HG02798 (cell line): Measurements from ENCODE around the gene HMX1.

ENCODE experiments used
- ATAC-seq: cut with Tn5 transposase; IDR thresholded peaks from one replicate; pipeline ENCODE4 v1.9.1; 2021; ENCODE audit warnings: mild to moderate bottlenecking; ENCODE audit not compliant: unreplicated experiment, poor library complexity

Gene HMX1

DNA sequence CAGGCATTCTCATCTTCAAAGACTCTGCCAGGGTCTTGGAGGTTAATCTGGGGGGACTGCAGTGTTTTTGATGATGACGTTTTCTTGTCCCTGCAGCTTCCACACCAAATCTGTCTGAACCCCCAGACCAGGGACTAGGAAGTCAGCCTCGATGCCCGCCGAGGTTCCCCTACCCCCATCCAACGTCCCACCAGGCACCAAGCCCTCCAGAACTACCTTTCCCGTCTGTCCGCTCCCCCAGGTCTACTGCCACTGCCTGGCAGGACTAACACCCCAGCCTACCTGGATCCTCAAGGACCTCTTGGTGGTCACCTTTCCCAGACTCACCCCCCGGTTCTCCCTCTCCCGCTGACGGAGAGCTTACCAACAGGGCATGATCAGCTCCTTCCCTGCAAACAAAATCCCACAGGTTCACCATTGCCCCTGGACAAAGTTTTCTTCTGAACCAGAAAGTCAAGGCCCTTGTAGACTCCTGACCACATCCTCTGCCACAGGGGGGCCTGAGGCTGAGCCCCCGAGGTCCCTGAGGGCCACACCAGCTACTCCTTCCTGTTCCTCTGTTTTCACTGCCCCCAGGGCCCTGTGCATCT is 40.9 kb downstream of the HMX1 start:
- no peak for ATAC-seq

DNA sequence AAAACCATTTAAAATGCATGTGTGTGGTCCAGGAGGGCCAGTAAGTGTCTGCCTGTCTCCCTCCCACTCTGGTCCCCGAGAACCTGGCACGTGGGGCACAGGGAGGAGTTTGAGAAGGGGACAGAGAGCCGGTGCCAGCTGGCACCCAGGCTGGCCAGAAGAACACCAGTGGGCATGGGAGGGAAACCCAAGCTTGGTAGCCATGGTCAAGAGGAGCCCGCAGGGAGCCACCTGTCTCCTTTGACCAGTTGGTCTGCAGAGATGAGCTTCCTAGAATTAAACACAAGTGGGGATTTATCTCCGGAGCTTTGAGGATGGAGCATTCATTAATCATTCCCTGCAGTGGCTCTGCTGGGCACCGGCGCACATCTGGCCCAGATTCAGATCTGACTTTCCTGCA is 41.6 kb downstream of the HMX1 start:
- ATAC-seq = no peak

DNA sequence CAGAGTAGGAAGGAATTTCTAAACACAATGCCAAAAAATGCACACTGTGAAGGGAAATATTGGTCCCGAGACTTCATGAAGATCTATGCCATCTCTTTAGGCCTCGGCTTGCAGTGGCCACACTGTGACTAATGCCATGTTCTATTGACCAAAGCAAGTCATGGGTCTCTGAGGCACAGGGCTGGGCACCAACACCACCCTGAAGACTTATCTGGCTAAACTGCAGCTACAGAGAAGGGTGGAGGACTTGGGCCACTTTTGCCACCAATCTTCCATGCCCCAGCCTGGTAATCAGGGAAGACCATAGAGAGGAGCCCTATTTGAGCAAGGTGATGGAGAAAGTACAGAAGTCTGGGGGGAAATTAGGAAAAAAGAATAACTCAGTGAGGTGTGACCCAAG is 42.1 kb downstream of the HMX1 start:
- ATAC-seq = no peak

DNA sequence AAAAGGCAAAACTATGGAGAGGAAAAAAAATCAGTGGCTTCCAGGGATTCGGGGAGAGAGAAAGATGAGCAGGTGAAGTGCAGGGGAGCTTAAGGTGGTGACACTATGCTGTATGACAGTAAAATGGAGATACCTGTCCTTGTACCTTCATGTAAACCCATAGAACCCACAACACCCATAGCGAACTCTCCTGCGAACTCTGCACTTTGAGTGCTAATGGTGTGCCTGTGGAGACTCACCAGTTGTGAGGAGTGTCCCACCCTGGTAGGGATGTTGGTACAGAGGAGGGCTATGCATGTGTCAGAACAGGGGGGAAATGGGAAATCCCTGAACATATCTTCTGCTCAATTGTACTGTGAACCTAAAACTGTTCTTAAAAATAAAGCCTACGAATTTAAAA is 42.8 kb downstream of the HMX1 start:
- ATAC-seq = no peak

DNA sequence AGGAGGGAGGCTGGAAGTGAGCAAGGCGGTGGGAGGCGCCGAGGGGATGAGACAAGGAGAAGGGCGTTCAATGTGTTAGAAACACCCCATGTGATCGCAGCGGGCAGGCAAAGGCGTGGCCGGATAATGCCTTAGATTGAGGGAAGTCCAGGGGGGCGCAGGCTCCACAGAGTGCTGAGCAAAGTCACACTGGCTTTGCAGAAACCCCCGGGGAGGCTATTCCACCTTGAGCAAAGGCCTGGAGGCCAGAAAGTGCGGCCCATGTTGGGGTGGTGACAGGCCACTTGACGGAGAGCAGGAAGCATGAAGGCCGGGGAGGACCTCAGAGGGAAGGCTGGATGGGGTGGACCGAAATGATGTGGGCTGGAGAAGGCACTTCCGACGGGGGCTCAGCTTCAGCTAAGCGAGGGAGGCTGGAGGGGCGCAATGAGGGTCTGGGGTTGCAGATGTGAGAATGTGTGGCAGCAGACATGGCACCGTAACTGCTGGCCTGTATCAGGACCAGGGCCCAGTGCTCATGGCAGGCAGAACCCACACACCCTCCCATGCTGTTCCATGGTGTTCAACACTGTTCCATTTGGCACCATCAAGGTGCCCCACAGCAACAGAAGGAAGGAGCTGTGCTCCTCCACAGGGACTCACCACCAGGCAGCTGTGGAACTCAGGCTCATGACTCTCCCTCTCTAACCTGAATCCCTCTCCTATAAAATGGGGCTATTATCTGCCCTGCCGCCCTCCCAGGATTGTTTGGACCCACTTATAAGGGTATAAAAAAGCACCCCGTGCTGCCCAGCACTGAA is 50.3 kb downstream of the HMX1 start:
- ATAC-seq = no peak

DNA sequence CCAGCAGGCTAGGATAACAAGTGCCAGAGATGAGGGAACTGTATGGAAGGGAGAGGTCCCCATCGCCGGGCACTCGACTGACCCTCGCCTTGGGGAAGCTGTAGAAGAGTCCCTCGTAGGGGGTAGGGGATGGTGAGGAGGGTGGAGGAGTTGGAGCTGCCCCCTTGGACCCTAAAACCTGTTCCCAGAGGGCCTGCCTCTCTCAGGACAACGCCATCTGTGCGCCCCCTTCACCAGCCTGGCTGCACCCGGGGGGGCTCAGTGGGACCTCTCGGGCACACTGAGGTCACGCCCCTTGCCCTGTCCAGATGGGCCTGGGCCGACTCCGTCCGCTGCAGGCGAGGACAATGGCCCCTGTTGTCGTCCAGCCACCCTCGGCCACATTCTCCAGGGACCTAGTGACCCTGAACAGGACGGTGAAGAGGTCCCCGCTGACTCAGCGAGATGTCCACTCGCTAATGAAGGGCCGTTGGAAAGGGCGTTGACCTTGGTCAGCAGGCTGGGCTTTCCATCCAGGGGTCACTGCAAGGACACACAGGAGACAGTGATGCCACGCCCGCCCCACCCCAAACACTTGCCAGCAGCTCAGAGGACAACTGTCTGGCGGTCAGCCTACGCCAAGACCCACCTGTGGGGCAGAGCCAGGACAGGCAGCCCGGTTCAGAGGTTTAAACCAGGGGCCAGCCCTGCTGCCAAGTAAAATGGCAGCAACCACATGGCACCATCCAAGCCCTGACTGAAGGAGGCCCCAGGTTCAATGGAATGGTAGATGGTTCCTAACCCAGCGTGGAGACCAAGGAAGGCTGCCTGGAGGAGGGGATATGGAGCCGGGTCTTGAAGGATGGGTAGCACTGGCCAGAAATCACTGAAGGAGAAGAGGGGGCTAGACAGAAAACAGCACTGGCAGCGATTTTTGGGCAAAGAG is 51.2 kb downstream of the HMX1 start:
- ATAC-seq = no peak

DNA sequence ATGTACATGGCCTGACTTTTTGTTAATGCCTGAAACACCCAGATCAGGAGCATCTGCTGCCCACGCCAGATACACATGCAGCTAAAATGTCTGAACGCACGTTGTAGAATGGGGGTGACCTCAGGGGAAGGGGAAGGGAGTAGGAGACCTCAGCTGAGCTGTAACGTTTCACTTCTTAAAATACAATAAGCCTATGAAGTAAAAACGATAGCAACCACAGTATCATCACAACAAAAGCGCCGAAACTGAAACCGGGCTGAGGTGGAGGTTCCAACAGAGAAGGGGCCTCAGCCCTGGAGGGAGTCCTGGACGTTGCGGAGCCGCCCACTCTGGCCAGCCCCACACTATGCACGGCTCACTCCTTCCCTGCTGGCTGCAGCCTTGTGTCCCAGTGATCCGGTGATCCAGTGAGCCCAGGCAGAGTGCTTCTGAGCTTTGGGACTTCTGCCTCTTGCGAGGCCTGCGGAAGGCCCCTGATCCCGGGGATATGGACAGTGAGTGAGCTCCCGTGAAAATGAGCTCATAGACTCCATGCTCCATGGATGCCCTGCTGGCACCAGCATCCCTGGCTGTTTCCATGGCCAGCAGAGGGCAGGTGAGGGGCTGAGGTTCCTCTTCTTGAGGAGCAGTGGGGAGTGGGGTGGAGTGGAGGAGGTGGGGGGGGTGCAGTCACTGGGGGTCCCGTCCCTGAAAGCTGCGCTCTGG is 52.0 kb downstream of the HMX1 start:
- ATAC-seq = peak; percentile 46

DNA sequence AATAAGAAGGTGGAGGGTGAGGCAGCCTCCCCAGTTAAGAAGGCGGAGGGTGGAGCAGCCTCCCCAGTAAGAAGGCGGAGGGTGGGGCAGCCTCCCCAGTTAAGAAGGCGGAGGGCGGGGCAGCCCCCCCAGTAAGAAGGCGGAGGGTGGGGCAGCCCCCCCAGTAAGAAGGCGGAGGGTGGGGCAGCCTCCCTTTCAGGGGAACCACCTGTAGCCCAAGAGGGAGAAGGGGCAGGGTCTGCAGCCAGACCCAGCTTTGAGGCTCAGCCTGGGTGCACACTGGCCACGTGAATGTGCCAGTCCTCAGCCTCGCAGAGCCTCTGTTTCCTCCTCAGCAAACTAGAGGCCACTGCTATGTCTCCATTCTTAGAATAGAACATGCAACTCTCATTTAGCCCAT is 52.6 kb downstream of the HMX1 start:
- no peak for ATAC-seq

DNA sequence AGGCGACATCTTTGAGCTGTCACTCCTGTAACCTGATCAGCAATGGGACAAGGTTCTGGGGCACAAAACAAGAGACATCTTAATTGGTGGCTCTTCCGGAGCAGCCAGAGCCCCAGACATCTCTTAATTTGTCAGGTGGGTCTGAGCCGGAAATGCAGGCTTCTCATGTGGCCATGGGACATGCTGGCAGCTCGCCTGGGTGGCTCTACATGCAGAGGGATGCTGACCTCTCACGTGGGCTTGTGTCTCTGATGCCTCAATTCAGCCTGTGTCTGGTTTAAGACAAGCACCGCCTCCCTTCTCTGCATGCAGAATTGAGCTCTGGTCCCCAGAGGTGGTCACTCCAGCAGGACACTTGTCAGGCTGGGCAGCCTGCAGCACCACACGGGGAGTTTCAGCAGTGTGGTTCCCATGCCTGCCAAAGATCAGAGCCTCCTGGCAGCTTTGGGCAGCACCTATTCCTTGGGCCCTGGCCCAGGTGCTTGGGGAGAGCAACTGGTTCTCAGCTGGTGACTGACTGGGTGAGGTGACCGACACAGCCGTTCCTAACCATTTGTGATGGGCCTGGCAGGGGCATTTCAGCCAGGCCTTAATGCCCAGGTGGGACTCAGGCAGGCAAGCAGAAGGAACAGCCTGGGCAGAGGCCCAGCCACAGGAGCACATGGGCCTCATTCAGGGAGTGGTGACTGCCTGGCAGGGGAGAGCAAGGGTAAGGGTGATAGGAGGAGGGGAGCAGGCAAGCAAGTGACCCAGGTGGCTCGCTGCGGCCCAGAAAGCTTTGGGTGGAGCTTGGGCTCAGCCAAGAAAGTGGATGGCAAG is 53.4 kb downstream of the HMX1 start:
- no peak for ATAC-seq

DNA sequence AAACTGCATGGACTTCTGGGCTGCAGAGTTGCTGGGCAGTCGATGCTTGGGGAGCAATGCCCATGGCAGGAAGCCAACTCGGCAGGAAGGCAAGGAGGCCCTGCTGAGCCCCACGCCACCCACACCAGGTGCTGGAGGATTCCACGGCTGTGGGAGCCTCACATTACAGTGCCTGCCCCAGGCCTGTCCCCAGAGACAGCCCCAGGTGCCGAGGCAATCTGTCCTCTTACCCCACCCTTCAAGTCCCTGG is 53.9 kb downstream of the HMX1 start:
- ATAC-seq = no peak

DNA sequence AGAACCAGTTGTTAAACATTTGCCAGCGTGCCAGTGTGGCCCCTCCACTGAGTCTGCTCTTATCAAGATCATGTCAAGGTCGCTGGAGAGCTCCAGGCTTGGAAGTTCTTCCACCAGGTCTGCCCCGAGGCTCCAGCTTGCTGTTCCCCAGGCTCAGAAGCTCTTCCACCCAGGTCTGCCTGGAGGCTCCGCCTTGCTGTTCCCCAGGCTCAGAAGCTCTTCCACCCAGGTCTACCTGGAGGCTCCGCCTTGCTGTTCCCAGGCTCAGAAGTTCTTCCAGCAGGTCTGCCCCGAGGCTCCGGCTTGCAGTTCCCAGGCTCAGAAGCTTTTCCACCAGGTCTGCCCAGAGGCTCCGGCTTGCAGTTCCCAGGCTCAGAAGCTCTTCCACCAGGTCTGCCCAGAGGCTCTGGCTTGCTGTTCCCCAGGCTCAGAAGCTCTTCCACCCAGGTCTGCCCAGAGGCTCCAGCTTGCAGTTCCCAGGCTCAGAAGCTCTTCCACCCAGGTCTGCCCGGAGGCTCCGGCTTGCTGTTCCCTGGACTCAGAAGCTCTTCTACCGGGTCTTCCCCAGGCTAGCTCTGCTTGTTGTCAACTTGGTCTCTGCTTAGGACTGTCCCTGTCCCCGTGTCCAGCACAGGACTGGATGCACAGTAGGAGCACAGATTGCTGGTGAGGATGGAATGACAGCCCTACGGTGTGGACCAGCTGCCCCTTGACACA is 54.4 kb downstream of the HMX1 start:
- no peak for ATAC-seq
